Neural crest cell (in vitro differentiated cells): ENCODE data around the gene FRMD4A. TPM values are rescaled to one million over a fixed set of nuclear protein-coding genes. Genes with fewer than 3 reads are reported as not detected.

Experiments
- DNase-seq: peaks from one replicate; pipeline ENCODE4 v3.0.0; 2021; ENCODE audit warnings: low read depth, mixed read lengths, low spot score
- H3K27ac Mint-ChIP-seq: one replicate; pipeline ENCODE4 v1.8.0; 2021; ENCODE audit warnings: mild to moderate bottlenecking, mixed read lengths; ENCODE audit not compliant: unreplicated experiment
- H3K27me3 Mint-ChIP-seq: 2 replicates; pipeline ENCODE4 v1.8.0; 2021; ENCODE audit warnings: low read depth, mild to moderate bottlenecking, mixed read lengths
- H3K36me3 Mint-ChIP-seq: 2 replicates; pipeline ENCODE4 v1.8.0; 2021; ENCODE audit warnings: low read depth, mild to moderate bottlenecking, mixed read lengths
- H3K4me1 Mint-ChIP-seq: 2 replicates; pipeline ENCODE4 v1.8.0; 2021; ENCODE audit warnings: mixed read lengths
- H3K4me3 Mint-ChIP-seq: one replicate; pipeline ENCODE4 v1.8.0; 2021; ENCODE audit warnings: mild to moderate bottlenecking, mixed read lengths
- H3K9me3 Mint-ChIP-seq: 2 replicates; pipeline ENCODE4 v1.8.0; 2021; ENCODE audit warnings: mixed read lengths
- total RNA-seq: library from RNA; stranded (reverse); gene quantifications from 2 replicates; pipeline ENCODE4 v1.2.1, GENCODE V29; 2021
- TF ChIP-seq, protein P1 (sequence below): fragments of 200-600 bp; sonication (generic); conservative IDR thresholded peaks from 2 replicates; pipeline ENCODE4 v1.5.0; 2021; ENCODE audit warnings: antibody characterized with exemption, mild to moderate bottlenecking

Gene FRMD4A
- total RNA-seq, 1 donor from 2014 or later, result 65.3 TPM

DNA sequence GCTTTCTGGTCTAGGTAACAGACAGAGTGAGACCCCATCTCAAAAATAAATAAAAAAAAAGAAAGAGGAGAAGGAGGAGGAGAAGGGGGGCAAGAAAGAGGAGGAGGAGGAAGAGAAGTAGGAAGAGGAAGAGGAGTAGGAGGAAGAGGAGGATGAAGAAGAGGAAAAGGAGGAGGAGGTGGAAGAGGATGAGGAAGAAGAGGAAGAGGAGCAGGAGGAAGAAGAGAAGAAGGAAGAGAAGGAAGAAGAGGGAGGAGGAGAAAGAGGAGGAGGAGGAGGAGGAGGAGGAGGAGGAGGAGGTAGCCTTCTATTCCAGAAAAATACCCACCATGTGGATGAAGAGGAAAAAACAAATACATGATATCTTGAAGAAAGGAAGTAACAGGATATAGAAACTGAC, 172.1 kb downstream of the FRMD4A start:
- H3K36me3 Mint-ChIP-seq, result peaks cover 12% of the 10 kb centered on the region
- TF ChIP-seq, protein P1, sequence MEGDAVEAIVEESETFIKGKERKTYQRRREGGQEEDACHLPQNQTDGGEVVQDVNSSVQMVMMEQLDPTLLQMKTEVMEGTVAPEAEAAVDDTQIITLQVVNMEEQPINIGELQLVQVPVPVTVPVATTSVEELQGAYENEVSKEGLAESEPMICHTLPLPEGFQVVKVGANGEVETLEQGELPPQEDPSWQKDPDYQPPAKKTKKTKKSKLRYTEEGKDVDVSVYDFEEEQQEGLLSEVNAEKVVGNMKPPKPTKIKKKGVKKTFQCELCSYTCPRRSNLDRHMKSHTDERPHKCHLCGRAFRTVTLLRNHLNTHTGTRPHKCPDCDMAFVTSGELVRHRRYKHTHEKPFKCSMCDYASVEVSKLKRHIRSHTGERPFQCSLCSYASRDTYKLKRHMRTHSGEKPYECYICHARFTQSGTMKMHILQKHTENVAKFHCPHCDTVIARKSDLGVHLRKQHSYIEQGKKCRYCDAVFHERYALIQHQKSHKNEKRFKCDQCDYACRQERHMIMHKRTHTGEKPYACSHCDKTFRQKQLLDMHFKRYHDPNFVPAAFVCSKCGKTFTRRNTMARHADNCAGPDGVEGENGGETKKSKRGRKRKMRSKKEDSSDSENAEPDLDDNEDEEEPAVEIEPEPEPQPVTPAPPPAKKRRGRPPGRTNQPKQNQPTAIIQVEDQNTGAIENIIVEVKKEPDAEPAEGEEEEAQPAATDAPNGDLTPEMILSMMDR, result no peak
- no peak for DNase-seq
- peaks cover 18% of the 10 kb centered on the region for H3K9me3 Mint-ChIP-seq
- no peaks in the 10 kb centered on the region for H3K27me3 Mint-ChIP-seq
- peak overlapping the region; percentile 44 for H3K27ac Mint-ChIP-seq
- no peak overlapping the region for H3K4me3 Mint-ChIP-seq
- H3K4me1 Mint-ChIP-seq, result peaks cover 29% of the 10 kb centered on the region

DNA sequence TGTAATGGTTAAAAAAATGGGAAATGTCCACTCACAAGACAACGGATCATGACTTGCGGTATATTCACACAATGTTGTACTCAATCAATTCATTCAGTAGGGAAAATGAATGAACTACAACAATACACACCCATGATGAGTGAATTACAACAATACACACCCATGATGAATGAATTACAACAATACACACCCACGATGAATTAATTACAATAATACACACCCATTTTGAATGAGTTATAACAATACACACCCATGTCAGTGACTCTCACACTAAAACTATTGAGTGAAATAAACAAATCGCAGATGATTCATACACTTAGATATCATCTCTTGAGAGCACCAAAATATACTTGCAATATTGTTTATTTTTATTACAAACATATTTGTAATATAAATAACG, 174.6 kb downstream of the FRMD4A start:
- Mint-ChIP-seq H3K27me3 (no peaks in the 10 kb centered on the region), H3K4me3 (no peak overlapping the region), H3K27ac (no peak overlapping the region), H3K9me3 (peaks cover 19% of the 10 kb centered on the region), H3K4me1 (peaks cover 16% of the 10 kb centered on the region), H3K36me3 (peaks cover 14% of the 10 kb centered on the region)
- no peak for DNase-seq
- TF ChIP-seq, protein P1, result no peak

- no peak for DNase-seq
- peak overlapping the region; percentile 80 for H3K27ac Mint-ChIP-seq
- peaks cover 21% of the 10 kb centered on the region for H3K9me3 Mint-ChIP-seq
- no peaks in the 10 kb centered on the region for H3K27me3 Mint-ChIP-seq
- TF ChIP-seq, protein P1, result no peak
- no peak overlapping the region for H3K4me3 Mint-ChIP-seq
- peaks cover 14% of the 10 kb centered on the region for H3K36me3 Mint-ChIP-seq
- H3K4me1 Mint-ChIP-seq, result peaks cover 20% of the 10 kb centered on the region
Measured at GRCh38 chr10:14153570-14154055, 177.1 kb downstream of the FRMD4A start.

DNA sequence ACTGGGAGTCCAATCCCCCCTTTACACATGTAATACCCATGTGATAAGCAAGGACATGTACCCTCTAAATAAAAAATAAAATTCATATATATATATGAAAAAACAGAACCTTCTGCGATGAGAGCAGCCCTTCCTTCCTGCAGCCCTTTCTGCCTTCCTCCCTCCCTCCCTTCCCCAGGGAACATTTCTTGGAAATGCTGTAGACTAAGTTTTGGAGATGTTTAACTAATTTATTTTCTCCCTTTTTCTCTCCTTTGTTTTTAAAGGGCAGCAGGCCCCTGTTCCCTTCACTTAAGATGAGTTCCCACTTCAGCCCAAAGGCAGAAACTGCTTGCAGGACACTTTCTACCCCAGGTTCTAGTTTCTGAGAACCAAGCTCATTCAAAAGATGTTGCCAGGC, 179.2 kb downstream of the FRMD4A start:
- no peaks in the 10 kb centered on the region for H3K27me3 Mint-ChIP-seq
- H3K36me3 Mint-ChIP-seq, result peaks cover 6% of the 10 kb centered on the region
- peaks cover 12% of the 10 kb centered on the region for H3K4me1 Mint-ChIP-seq
- TF ChIP-seq, protein P1, result no peak
- no peak overlapping the region for H3K27ac Mint-ChIP-seq
- no peak for DNase-seq
- no peak overlapping the region for H3K4me3 Mint-ChIP-seq
- peaks cover 12% of the 10 kb centered on the region for H3K9me3 Mint-ChIP-seq

GRCh38 chr10:14150526-14150925, 180.2 kb downstream of the FRMD4A start:
- no peak for DNase-seq
- Mint-ChIP-seq H3K36me3 (peaks cover 6% of the 10 kb centered on the region), H3K27me3 (no peaks in the 10 kb centered on the region), H3K4me1 (peaks cover 12% of the 10 kb centered on the region), H3K27ac (no peak overlapping the region), H3K9me3 (peaks cover 9% of the 10 kb centered on the region), H3K4me3 (no peak overlapping the region)
- TF ChIP-seq, protein P1, result no peak
